GM19395 (cell line): ENCODE results near the gene GLO1.

Source experiments
- ATAC-seq: cut with Tn5 transposase; IDR thresholded peaks from one replicate; pipeline ENCODE4 v1.9.1; 2021; ENCODE audit warnings: mild to moderate bottlenecking, moderate library complexity; ENCODE audit not compliant: unreplicated experiment

Gene GLO1

DNA sequence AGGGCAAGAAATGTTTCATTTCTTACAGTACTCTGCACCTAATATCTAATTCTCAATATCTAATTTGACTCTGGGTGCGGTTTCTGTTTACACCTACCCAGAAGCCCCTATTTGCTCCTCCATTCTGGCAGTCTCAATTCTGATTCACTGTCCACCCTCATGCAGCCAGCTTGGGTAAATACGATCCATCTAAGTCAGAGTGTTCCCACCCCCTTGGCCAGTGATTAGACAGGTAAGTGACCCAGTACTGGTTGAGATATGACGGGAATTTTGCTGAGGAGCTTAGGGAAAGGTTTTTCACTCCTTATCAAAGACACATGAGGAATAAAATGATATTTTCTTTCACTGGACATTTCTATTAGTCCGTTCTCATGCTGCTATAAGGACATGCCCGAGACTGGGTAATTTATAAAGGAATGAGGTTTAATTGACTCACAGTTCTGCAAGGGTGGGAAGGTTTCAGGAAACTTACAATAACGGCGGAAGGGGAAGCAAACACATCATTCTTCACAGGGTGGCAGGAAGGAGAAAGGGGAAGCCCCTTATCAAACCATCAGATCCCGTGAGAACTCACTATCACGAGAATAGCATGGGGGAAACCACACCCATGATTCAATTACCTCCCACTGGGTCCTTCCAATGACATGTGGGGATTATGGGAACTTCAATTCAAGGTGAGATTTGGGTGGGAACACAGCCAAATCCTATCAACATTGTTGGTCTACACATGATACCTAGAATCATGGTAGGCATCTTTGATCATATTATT, 29.4 kb downstream of the GLO1 start:
- no peak for ATAC-seq

DNA sequence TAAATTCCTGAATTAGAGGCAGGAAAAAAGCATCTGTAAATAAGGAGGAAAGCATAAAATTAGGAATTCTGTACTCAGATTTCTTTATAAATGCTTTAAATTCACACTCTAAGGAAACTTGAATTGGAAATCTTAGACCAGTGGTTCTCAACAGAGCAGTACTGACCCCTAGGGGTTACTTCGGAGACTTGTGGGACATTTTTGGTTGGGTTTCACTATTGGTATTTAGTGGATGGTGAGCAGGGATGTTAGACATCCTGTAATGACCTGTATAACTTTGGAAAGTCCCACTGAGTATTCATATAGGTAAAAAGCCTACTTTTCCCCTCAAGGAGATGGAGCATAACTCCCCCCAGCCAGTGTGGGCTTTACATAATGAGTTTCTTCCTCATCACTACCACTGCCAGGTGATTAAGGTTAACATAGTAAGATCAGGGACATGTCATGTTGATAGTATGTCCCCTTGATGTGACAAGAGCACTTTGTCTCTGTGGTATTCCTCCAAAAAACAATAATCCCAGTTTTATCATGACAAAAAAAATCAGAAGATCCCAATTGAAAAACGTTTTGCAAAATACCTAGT, 31.0 kb downstream of the GLO1 start:
- ATAC-seq: peak; percentile 77

DNA sequence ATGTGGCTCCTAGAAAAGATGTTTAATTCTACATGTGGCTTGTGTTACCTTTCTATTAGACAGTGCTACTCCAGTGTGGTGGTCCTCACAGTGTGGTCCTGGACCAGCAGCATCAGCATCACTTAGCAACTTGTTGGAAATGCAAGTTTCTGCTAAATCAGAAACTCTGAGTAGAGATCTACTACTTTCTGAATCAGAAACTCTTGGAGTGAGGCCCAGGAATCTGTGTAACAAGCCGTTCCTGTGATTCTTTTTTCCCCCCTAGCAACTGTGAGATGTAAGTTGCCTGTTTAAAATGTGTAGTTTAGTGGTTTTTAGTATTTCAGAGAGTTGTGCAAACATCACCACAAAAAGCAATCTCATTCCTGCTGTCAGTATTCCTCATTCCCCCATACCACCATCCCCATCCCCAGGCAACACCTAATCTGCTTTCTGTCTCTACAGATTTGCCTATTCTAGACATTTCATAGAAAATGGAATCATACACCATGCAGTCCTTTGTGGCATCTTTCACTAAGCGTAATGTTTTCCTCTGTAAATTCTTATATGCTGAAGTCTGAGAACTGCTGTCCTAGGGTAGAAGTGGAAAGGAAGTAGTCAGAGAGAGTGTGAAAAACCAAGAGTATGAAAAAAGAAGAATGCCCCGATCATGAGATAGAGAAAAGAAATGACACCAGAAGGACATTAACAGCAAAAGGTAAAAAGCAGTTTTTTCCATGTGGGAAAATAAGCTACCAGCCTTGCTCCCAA, 44.4 kb downstream of the GLO1 start:
- no peak for ATAC-seq

- no peak for ATAC-seq
Measured at GRCh38 chr6:38656896-38657295, 46.0 kb downstream of the GLO1 start.

GRCh38 chr6:38654263-38654662, 48.7 kb downstream of the GLO1 start:
- no peak for ATAC-seq

- ATAC-seq: no peak
Measured at GRCh38 chr6:38651121-38651784, 51.7 kb downstream of the GLO1 start.

- no peak for ATAC-seq
Measured at GRCh38 chr6:38650207-38650752, 52.7 kb downstream of the GLO1 start.

DNA sequence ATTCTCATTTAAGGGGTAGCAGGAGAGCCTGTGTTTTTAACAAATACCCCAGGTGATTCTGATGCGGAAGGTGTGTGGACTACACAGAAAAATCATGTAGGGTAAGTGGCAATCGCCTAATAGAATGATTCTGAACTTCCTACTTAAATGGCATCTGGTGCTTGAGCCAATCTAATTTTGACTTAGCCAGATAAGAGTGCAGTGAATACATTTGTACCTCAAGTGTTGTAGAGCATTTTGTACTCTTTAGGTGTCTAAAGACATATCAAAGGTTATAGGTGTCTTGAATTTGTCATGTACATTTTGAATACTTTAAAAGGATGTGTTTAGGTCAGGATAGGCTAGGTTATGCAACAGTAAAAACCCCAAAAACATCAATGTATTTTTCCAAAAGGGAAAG, 53.2 kb downstream of the GLO1 start:
- ATAC-seq: no peak

- no peak for ATAC-seq
Measured at GRCh38 chr6:38648629-38649028, 54.3 kb downstream of the GLO1 start.

GRCh38 chr6:38646166-38646878, 56.6 kb downstream of the GLO1 start:
- no peak for ATAC-seq

DNA sequence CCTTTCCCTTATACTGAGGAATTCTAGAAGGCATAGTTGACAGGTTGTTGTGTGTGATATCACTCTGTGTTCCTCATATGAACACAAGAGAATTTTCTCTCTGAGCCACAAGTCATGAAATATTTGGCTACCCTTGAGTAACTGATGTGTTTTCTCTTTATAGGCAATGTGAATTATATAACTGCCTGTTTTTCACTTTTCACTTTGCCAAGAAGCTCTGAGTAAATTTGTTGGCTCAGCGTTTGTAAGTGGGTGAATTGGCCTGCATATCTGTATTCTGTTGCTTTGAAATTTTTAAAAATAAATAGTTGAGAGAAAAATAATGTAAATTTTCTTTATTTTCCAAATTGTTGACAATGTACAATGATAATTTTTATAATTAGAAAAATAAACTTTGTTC, 58.0 kb downstream of the GLO1 start:
- ATAC-seq: no peak

GRCh38 chr6:38640216-38640909, 62.6 kb downstream of the GLO1 start:
- ATAC-seq: no peak

- ATAC-seq: peak; percentile 83
Measured at GRCh38 chr6:38639498-38640215, 63.3 kb downstream of the GLO1 start, which contains the start of gene BTBD9. BTBD9 (minus strand) TSS chr6:38639929.

DNA sequence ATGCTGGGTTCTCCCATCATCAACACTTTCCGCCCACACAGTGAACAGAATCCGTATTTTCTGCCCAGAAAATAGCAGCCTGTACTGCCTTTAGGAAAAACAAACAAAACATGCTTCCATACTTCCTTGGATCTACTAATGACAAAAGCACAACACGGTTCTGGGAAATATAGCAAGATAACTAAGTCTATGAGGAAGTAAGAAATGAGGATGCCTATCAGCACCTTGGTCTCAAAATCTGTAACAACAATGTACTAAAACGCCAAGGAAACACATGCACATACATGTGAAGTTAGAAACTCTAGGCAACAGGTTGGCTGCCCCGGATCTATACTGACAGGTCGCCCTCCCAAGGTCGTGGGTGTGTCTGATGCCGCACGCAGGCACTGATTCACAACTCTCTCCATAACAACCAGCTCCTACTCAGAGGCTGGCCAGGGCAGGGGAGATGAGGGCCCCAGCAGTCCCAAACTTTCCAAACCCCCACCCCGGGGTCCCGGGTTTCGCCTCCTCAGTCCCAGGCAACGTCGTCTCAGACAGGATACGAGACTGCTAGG, 63.9 kb downstream of the GLO1 start:
- ATAC-seq: peak; percentile 26

GRCh38 chr6:38637756-38638155, 65.2 kb downstream of the GLO1 start:
- ATAC-seq: no peak

DNA sequence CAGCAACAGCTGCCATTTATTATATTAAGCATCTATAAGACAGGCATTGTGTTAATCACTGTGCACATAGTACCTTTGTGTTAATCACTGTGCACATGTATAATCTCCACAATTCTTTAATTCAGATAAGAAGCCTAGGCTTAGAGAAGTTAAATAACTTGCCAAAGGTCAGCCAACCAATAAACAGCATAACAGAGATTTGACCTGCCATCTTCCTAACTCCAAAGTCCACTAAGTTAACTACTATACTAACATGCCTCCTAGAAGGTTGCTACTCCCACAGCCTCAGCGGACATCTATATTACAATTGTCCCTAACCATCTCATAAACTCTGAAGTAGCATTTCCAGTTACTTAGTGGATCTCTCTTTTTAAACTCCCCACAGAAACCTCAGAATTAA, 66.9 kb downstream of the GLO1 start:
- ATAC-seq: no peak

GRCh38 chr6:38634518-38634917, 68.4 kb downstream of the GLO1 start:
- ATAC-seq: no peak

- no peak for ATAC-seq
Measured at GRCh38 chr6:38632490-38632889, 70.5 kb downstream of the GLO1 start.

GRCh38 chr6:38631186-38631783, 71.7 kb downstream of the GLO1 start:
- ATAC-seq: no peak
